Measurements from ENCODE around the gene DYSF.

- TF ChIP-seq CTCF (IDR thresholded peaks at IDR 0.05) = no peak
- no peak for TF ChIP-seq EP300 (IDR thresholded peaks at IDR 0.05)
These were observed 235.2 kb downstream of the DYSF start for GRCh38 chr2:71688530-71688929.
